Hematopoietic multipotent progenitor cell treated with erythropoietin and hydrocortisone succinate and interleukin-3 and kit ligand, for 17 days (in vitro differentiated cells): ENCODE data around the gene OR51G2.
"Not testable (repeated sequence)": the region's sequence is repeated elsewhere in the genome, so short reads cannot be mapped to it uniquely, and the experiment has no call there.

ENCODE experiments used
- DNase-seq: peaks from one replicate; pipeline ENCODE4 v3.0.0-alpha.2; 2015; ENCODE audit warnings: low spot score

OR51G2 gene, protein sequence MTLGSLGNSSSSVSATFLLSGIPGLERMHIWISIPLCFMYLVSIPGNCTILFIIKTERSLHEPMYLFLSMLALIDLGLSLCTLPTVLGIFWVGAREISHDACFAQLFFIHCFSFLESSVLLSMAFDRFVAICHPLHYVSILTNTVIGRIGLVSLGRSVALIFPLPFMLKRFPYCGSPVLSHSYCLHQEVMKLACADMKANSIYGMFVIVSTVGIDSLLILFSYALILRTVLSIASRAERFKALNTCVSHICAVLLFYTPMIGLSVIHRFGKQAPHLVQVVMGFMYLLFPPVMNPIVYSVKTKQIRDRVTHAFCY

DNA sequence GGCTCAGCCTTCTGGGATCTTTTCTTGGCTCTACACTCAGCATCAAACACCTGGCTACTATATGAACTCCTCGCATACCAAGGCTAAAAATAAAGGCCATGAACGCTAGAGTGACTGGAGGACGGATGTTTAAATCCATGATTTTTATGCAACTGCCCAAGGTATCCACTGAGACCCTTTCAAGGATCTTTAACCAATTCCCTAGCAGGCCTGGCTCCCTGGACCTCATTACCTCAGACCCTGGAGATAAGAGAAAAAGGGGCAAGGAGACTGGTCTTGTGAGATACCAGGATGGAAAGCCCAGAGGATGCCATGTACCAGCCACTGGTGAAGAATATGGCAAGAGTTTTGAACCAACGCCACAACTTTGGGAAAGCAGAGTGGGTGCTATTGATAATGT lies at the start of gene OR51G2:
Gene OR51G2, minus strand, starts transcription at position 101 of the 400 bp plus-strand sequence. CDS start 3,687 bp downstream, outside the sequence.
- DNase-seq: no peak

DNA sequence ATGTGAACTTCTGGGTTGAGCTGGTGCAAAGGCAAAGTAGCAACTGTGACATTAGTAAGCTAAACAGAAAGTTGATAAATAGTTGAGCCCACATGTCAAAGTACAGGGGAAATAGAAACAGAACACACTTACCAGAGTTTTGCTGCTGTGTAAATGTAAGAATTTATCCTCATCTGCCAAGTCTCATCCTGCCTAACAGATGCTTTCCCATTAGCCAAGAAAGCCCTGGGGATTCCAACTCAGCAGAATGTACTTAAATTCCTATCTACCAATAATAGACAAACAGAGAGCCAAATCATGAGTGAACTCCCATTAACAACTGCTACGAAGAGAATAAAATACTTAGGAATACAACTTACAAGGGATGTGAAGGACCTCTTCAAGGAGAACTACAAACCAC lies 43.7 kb upstream of the OR51G2 start:
- DNase-seq: no peak

DNA sequence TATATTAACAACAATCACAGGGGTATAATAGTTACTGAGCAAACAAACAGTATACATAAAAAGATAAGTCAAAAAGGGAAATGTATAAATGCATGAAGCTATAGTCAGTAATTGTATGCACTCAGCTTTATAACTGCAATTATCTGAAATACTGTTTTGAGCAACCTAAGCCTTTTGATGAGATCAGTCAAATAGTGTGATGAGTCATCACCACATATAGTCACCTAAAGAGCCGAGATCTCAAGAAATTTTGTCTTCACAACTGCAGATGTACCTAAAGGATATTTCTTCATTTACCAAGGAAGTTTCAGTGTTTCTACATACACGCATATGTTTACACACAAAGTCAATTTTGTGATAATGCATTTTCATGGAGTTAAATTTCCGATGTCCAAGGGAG lies 41.7 kb upstream of the OR51G2 start:
- no peak for DNase-seq

DNA sequence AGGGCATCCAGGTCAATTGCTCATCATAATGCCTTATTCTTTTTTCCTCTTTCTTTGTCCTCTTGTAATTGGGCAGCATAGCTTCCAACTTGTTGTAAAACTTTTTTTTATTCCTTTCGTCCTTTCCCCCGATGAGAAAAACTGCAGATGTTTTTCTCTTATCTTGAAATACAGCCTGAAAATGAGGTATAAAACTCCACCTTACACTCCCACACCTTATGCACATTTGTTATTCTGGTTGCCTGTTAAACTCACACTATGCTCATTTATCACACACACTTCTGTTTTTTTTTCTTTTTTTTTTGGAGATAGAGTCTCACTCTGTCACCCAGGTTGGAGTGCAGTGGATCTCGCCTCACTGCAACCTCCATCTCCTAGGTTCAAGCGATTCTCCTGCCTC lies 38.2 kb upstream of the OR51G2 start:
- DNase-seq: no peak

DNA sequence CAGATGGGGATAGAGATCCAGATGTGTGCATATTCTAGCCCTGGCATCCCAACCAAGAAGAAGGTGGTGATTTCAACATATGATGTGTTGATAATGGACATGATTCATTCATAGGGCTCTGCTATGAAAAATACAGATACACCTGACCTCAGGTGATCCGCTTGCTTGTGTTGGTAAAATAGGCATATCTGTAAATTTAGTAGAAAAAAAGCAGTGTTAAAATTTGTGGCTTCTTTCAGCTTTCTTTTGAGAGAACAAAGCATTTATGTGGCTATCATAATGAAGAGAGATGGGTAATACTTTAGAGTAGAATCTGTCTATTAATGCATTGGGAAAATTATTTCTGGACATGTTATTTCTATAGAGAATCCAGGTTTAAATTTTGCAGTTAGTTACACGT lies 36.5 kb upstream of the OR51G2 start, which contains the start of gene OR51A2:
Gene OR51A2, minus strand, starts transcription at position 101 of the 400 bp plus-strand sequence. Its CDS starts 0 bp downstream, at position 101.
- not testable (repeated sequence) for DNase-seq

DNA sequence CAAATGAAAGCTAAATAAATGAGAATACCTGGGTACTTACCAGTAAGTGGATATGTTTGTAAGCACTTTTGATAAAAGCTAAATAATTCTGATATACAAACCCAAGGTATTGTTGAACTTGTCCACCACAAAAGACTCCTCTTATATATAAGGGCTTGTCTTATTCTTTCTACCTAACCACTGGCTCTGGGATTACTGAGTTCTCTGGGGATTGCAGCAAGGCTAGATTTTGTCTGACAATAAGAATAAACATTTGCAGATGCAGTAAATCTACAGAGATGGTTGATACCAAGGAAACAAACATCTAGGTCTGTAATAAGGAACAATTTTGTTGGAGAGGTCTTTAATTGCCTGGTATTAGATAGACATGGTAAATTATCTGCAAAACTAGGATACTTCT lies 28.4 kb upstream of the OR51G2 start, which contains the start of gene OR51A4:
Gene OR51A4, minus strand, starts transcription at position 101 of the 400 bp plus-strand sequence. CDS start 505 bp downstream, outside the sequence.
- no peak for DNase-seq

DNA sequence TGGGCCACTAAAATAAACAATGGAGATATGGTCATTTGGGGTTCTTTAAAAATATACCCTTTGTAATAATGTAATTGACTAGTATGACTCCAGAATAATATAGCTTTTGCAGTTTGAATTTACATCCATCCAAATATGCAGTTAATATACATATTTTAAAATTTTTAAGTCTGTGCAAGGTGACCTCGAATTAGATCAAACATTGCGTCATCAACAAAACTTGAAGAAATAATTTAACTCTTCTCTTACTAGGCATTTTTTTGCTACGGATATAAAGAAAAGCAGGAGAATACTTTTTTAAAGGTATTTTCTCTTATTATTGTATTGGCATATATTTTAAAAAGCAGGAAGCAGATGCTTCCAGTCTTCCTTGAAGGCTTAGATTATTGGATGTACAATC lies 17.6 kb upstream of the OR51G2 start:
- no peak for DNase-seq

DNA sequence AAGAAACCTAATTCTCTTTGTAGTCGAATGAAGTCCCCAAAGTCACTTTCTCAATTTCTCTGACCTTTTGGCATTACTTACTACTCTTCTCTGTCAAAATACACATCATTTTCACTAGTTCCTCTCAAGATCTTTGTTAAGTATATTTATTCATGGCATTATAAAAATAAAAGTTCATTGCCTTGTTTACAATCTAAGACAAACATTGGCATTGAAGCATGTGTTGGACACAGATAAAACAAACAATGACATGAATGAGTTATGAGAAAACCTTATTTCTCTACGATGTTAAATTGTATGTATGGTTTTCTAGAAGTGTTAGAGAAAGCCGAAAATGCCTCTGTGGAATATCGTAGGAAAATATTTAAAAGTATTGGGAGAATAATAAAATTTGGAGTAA lies 13.6 kb upstream of the OR51G2 start:
- DNase-seq: no peak

DNA sequence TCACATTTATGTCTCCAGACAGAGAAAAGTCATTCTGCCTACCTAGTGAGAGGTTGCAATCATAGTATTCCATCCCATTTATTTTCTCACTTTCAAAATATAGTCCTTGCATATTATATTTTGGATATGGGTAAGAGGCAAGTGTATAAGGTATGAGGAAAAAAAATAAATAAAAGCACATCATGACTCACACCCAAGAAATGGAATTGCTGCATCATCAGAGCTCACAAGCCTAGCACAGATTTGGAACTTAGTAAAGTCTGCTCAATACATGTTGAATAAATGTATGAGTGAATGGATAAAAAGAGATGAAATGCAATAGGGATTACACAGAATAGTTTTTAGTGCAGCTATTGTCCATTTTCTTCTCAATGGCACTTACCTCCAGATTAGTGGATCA lies 7.5 kb upstream of the OR51G2 start:
- DNase-seq: no peak

DNA sequence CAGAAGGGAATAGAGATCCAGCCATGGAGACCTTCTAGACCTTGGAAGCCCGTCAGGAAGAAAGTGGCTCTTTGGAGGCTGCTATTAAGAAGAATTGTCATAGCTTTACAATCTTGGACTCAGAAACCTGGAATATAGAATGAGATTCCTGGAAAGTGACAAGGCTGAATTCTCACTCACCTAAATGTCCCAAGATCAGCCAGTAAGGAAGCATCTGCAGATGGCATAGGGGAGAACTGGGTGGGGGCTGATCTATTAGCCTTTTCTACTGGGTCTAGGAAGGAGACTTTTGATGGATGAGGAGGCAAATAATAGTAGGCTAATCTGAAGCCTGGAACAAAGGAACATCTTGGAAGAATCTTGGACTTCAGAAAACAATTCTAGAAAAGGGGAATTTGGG lies 5.1 kb upstream of the OR51G2 start, which contains the start of gene OR51G1:
Gene OR51G1, minus strand, starts transcription at position 101 of the 400 bp plus-strand sequence. Its CDS starts 0 bp downstream, at position 101.
- no peak for DNase-seq

DNA sequence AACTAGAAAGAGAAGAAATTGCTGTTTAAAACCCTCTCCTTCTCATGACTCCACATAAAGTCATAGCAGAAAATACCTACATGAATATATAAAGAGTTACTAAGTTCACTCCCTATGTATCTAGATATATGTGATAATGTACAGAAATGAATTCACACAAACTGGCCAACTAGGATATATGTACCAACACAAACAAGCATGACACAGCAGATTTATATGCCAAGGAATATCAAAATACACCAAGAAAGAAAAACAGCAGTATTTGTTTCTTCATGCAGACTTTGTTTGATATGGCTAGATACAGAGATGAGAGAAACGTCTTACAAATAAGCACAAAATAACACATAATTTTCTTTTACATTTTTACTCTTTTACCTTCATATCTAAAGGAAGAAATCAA lies 3.2 kb upstream of the OR51G2 start:
- DNase-seq: no peak

DNA sequence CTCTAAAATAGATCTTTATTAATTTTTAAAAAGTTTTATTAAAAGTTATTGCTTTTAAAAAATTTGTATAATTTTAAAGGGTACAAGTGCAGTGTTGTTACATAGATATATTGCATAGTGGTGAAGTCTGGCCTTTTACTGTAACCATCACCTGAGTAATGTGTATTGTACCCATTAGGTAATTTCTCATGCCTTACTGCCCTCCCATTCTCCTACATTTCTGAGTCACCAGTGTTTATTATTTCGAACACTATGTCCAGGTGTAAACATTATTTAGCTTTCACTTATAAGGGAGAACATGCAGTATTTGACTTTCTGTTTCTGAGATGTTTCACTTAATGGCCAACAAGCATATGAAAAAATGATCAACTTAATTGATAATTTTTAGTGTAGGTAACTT lies 2.6 kb upstream of the OR51G2 start:
- no peak for DNase-seq

DNA sequence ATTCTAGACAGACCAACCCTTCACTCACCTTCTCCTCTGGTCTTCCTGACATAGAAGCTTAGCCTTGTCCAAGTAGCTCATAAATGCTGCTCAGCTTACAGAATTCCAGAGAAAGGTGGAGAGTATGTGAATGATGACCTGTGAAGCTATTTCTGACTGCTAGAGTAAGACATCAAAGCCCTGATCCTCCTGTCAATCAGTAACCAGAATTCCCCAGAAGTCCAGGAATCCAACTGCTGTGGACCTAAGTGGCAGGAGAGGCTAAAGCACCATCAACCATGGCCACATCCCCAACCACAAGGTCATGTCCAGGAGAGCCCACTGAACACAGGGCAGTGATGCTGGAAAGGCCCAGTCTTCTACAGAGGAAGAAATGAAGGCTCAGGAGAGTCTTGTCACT lies 2.6 kb downstream of the OR51G2 start:
- no peak for DNase-seq

DNA sequence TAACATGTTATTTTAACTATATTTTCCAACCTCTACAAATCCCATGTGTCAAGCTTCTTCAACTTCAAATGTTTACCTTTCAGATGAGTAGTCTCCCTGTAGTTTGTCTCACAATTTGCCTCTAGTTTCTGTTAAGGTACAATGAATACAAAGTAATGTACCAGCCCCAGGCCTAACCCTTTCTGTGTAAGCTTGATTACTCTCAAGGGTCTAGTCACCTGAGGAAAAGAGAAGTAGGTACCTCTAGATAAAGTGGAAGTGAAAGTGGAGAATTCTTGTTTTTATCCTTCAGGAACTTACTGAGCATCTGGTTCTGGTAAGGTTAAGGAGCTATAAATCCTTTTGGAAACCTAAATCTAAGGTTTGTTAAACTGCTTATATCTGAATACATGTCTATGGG lies 15.7 kb downstream of the OR51G2 start, which contains the start of gene OR51A7:
Gene OR51A7, plus strand, starts transcription at position 300 of the 400 bp plus-strand sequence. CDS start 3,587 bp downstream, outside the sequence.
- DNase-seq: no peak

DNA sequence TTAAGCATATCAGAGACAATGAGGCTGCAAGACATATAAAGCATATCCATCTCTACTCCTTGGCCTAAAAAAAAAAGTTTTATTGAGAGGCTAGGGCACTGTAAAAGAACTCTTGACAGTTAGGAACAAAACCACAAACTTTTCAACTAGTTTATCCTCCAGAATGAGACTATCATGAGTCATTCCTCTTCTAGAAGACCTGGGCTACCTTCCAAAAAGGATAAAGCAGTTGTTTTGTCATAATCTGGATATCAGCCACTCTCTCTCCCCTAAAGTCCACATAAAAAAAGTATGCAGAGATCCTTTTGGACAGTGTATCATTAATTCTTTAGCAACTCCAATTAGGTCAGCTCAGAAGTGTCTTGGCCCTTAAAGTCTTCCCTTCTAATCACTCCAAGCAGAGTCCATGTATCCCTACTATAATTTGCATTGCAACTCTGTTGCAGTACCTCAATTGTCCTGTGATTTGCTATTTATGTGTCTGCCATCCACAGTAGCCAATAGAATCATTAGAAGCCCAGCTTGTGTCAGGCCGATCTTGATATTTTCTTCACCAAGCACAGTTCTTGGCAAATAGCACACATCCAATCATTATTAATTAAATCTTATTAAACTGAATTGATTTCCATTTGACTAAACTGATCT lies 27.0 kb downstream of the OR51G2 start:
- no peak for DNase-seq

DNA sequence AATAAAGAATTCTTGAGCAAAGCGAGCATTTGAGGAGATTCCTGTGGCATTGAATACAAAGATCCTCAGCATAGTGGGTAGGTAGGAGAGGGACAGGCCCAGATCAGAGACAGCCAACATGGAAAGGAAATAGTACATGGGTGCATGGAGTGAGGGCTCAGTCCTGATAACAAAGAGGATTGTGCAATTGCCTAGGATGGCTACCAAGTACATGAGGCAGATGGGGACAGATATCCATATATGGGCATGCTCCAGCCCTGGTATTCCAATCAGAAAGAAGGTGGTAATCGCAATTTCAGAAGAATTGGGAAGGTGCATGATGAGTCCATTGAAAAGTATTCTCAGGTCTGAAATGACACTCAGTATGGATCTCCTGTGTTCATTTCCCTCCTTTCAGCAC lies 28.9 kb downstream of the OR51G2 start:
- no peak for DNase-seq

DNA sequence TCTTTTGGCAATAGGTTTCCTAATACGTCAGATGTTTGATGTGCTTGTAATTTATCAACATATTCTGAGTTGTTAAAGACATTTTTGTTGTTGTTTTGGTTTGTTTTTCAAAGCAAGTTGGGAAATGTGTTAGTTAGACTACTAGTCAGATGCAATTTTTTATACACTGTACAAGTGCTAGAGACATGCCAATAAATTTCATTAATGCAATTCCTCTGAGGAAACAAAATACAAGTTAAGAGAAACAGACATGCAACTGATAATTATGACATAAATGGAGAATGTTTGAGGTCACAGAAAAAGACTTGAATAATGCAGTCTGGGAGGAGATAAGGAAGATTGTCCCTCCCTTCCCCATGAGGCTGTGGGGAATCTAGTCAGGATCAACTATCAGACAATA lies 31.6 kb downstream of the OR51G2 start:
- DNase-seq: no peak

DNA sequence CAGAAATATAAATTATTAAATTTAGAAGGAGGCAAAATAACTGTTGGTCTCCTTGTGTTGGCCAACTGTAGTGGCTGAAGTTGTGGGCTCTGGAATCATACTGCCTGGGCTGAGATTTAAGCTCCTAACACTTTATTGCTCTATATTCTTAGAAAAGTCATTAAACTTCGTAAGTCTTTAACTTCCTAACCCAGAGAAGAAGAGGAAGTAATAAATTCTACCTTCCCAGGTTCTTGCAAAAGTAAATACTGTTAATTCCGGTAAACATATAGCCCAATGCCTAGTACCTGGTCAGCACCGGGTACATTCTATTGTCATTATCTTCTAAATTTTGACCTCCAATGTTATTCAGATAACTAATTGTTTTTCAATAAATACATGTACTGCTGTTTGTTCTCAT lies 33.0 kb downstream of the OR51G2 start:
- DNase-seq: no peak

DNA sequence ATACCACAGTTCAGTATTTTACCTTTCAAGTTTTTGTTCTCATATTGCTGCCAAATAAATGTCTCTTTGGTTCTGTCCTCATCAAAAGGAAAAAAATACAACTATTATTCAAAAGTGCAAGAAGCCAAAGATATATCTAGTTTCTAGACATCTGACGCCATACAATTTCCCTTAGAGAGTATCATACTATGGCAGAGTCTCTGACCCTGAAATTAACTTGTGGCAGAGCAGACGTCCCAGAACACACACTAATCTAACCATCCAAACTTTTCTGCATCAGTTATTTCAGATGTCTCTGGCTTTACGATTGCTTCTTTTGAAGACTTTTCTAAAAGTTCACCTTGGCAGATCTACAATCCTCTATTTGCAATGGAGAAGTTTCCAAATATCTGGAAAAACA lies 34.8 kb downstream of the OR51G2 start:
- DNase-seq: no peak

DNA sequence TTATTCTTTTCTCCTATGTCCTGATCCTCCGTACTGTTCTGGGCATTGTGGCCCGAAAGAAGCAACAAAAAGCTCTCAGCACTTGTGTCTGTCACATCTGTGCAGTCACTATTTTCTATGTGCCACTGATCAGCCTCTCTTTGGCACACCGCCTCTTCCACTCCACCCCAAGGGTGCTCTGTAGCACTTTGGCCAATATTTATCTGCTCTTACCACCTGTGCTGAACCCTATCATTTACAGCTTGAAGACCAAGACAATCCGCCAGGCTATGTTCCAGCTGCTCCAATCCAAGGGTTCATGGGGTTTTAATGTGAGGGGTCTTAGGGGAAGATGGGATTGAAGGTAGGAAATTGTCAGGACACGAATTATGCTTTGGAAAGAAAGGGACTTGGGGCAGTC lies 36.6 kb downstream of the OR51G2 start:
- no peak for DNase-seq

DNA sequence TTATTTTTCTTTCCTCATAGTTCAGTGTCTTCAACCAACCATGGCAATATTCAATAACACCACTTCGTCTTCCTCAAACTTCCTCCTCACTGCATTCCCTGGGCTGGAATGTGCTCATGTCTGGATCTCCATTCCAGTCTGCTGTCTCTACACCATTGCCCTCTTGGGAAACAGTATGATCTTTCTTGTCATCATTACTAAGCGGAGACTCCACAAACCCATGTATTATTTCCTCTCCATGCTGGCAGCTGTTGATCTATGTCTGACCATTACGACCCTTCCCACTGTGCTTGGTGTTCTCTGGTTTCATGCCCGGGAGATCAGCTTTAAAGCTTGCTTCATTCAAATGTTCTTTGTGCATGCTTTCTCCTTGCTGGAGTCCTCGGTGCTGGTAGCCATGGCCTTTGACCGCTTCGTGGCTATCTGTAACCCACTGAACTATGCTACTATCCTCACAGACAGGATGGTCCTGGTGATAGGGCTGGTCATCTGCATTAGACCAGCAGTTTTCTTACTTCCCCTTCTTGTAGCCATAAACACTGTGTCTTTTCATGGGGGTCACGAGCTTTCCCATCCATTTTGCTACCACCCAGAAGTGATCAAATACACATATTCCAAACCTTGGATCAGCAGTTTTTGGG lies 37.2 kb downstream of the OR51G2 start, which contains the start of gene OR51T1:
Gene OR51T1, plus strand, starts transcription at position 41 of the 641 bp plus-strand sequence. Its CDS starts 0 bp downstream, at position 41.
- no peak for DNase-seq

DNA sequence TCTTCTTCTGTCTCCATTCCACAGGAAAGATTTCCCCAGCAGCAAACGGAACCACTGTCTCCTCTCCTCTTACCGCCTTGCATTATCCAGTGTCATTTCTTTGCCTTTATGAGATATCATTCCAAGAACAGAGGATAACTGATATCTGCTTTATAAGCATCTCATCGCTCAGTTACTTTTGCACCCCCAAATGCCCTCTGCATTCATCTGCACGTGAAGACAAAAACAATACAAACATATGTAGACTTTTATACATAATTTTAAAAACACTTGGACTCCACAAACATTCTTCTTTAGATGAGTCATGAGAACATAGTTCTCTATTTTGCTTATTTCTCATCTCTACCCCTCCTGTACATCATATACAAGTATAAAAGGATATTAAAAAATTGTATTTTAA lies 38.0 kb downstream of the OR51G2 start:
- no peak for DNase-seq

DNA sequence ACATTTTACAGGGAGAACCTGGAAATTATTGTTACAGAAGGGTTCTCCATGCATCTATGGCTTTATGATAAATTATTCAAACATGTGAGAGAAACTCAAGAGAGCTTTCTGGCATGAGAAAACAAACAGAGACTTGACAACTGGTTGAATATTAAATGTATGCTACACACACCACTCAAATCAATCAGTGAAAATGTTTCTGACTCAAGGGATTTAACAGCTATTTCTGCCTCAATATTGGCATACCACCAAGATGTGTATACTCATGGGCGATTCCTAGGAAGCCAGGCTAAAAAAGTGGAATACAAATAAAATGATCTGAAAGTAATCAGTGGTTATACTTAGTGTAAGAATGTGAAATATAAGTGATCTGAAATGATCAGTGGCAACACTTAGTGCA lies 53.3 kb downstream of the OR51G2 start:
- DNase-seq: no peak
